K562 (cell line): Measurements from ENCODE around the gene EPC2. TPM values are rescaled to one million over a fixed set of nuclear protein-coding genes. Genes with fewer than 3 reads are reported as not detected.

Experiments used
- ATAC-seq: fragments of 200-7000 bp; cut with Tn5 transposase; 3 replicates; pipeline ENCODE4 v1.9.1; 2020; ENCODE audit warnings: moderate library complexity
- BruUV-seq: library from RNA; stranded (reverse); fragments of 400-500 nt; replicated peaks from 2 replicates; lab custom pipeline; 2021; lab: Mats Ljungman, UMichigan
- CTCF ChIA-PET: fragments of 300-600 bp; formaldehyde crosslinking; extraction: SDS; loops from one replicate; lab custom pipeline; 2021; ENCODE audit warnings: low intra/inter-chr PET ratio; lab: Yijun Ruan, JAX
- POLR2A ChIA-PET: fragments of 300-600, 350-650 bp; sonication (Branson Sonifier 250); formaldehyde crosslinking; extraction: SDS; loops from one replicate; lab custom pipeline; 2021; ENCODE audit warnings: antibody characterized with exemption, inconsistent platforms; lab: Yijun Ruan, JAX
- DNase-seq, 4 experiments: peaks; one replicate each; pipeline versions ENCODE4 v3.0.0 to v3.0.0-alpha.2; 2011 to 2018; ENCODE audit warnings: low spot score in 3 of 4, mixed read lengths in 3 of 4; ENCODE audit errors: extremely low read depth in 1 of 4
- FAIRE-seq: peaks from 2 replicates; lab custom pipeline; 2011; peaks lifted over from hg19 to GRCh38; lab: Jason Lieb, UNC
- H2AFZ ChIP-seq: 2 replicates; pipeline ENCODE4 v1.6.0; 2011; ENCODE audit warnings: low read depth, low read length, control low read depth, inconsistent platforms
- H3K27ac ChIP-seq: fragments of 200-600 bp; 3 replicates; pipeline ENCODE4 v1.8.0; 2011; ENCODE audit warnings: low read depth, mild to moderate bottlenecking, control low read depth, inconsistent platforms, low read length, moderate library complexity, mixed read lengths; ENCODE audit errors: extremely low read depth
- H3K27me3 ChIP-seq, 2 experiments: fragments of 300-600 bp in 1 of 2; 2 replicates in 1 of 2; 3 replicates in 1 of 2; pipeline versions ENCODE4 v1.6.0 to v1.8.0; 2011; ENCODE audit warnings: inconsistent platforms in 2 of 2, low read length in 2 of 2, mild to moderate bottlenecking in 1 of 2, mixed read lengths in 1 of 2, moderate library complexity in 1 of 2; ENCODE audit not compliant: control insufficient read depth in 2 of 2, insufficient read depth in 2 of 2
- H3K36me3 ChIP-seq: fragments of 300-600 bp; 3 replicates; pipeline ENCODE4 v1.8.0; 2011; ENCODE audit warnings: mild to moderate bottlenecking, low read length, inconsistent platforms; ENCODE audit not compliant: control insufficient read depth, insufficient read depth
- H3K4me1 ChIP-seq, 2 experiments: fragments of 200-600 bp in 1 of 2; replicated peaks in 1 of 2; 2 replicates in 1 of 2; 3 replicates in 1 of 2; pipeline versions ENCODE4 v1.5.1 to v1.8.0; 2011; ENCODE audit warnings: inconsistent platforms in 2 of 2, low read length in 2 of 2, mild to moderate bottlenecking in 1 of 2, mixed read lengths in 1 of 2, moderate library complexity in 1 of 2; ENCODE audit not compliant: control insufficient read depth in 2 of 2, insufficient read depth in 2 of 2
- H3K4me2 ChIP-seq: 2 replicates; pipeline ENCODE4 v1.6.1; 2011; ENCODE audit warnings: low read length, control low read depth, inconsistent platforms, mixed read lengths; ENCODE audit not compliant: insufficient read depth
- H3K4me3 ChIP-seq: fragments of 200-600 bp; sonication (generic), shearing (Covaris generic); 2 replicates; pipeline ENCODE4 v1.5.1; 2016; ENCODE audit warnings: control low read depth, inconsistent platforms
- H3K79me2 ChIP-seq: fragments of 200-600 bp; 3 replicates; pipeline ENCODE4 v1.8.0; 2011; ENCODE audit warnings: low read length, inconsistent platforms; ENCODE audit not compliant: control insufficient read depth, insufficient read depth
- H3K9ac ChIP-seq, 2 experiments: 2 replicates each; pipeline versions ENCODE4 v1.6.0 to v1.6.1; 2011; ENCODE audit warnings: low read depth in 2 of 2, low read length in 2 of 2, control low read depth in 1 of 2, inconsistent platforms in 1 of 2, mild to moderate bottlenecking in 1 of 2, mixed read lengths in 1 of 2; ENCODE audit not compliant: insufficient read depth in 1 of 2
- H3K9me1 ChIP-seq: one replicate; pipeline ENCODE4 v1.6.0; 2011; ENCODE audit warnings: inconsistent platforms, mild to moderate bottlenecking, low read length, moderate library complexity; ENCODE audit not compliant: control insufficient read depth, insufficient read depth
- H3K9me3 ChIP-seq: replicated peaks from 2 replicates; pipeline ENCODE4 v1.5.1; 2011; ENCODE audit warnings: low read depth, low read length, inconsistent platforms; ENCODE audit not compliant: control insufficient read depth, insufficient read depth
- H4K20me1 ChIP-seq: replicated peaks from 2 replicates; pipeline ENCODE4 v1.6.1; 2011; ENCODE audit warnings: low read length, inconsistent platforms, mixed read lengths; ENCODE audit not compliant: control insufficient read depth, insufficient read depth
- ATF1 ChIP-seq, 2 experiments: fragments of 450-650 bp in 1 of 2; IDR thresholded peaks; 2 replicates each; pipeline ENCODE4 v1.6.1; 2016; ENCODE audit warnings: missing compliant biosample characterization in 1 of 2, missing genetic modification characterization in 1 of 2
- BRF2 ChIP-seq: IDR thresholded peaks from 3 replicates; pipeline ENCODE4 v1.6.1; 2011; ENCODE audit warnings: borderline replicate concordance, mild to moderate bottlenecking; ENCODE audit not compliant: insufficient read length, insufficient read depth
- ERF ChIP-seq: fragments of 450-650 bp; formaldehyde crosslinking; IDR thresholded peaks from 2 replicates; pipeline ENCODE4 v1.4.0; 2020; ENCODE audit warnings: mild to moderate bottlenecking, mixed read lengths
- EWSR1 ChIP-seq: fragments of 450-650 bp; IDR thresholded peaks from 2 replicates; pipeline ENCODE4 v1.6.1; 2018; ENCODE audit warnings: borderline replicate concordance, mild to moderate bottlenecking, low read depth, moderate library complexity; ENCODE audit not compliant: partially characterized antibody
- HMG20A ChIP-seq: fragments of 450-650 bp; formaldehyde crosslinking; conservative IDR thresholded peaks from 2 replicates; pipeline ENCODE4 v1.4.0; 2020; ENCODE audit warnings: mild to moderate bottlenecking, mixed read lengths
- JUNB ChIP-seq: fragments of 450-650 bp; formaldehyde crosslinking; conservative IDR thresholded peaks from 2 replicates; pipeline ENCODE4 v1.4.0; 2020; ENCODE audit warnings: mild to moderate bottlenecking
- MCM2 ChIP-seq: fragments of 450-650 bp; IDR thresholded peaks from 2 replicates; pipeline ENCODE4 v1.6.1; 2017; ENCODE audit warnings: low read depth, mild to moderate bottlenecking
- MED1 ChIP-seq: sonication (generic); formaldehyde crosslinking; IDR thresholded peaks from 2 replicates; pipeline ENCODE4 v1.8.1; 2023; ENCODE audit warnings: missing genetic modification reagents, borderline replicate concordance
- MTF1 ChIP-seq: fragments of 250-450 bp; sonication (Bioruptor Pico); IDR thresholded peaks from 2 replicates; pipeline ENCODE4 v1.9.0; 2021; ENCODE audit warnings: moderate library complexity, mild to moderate bottlenecking, inconsistent platforms, borderline replicate concordance
- NELFE ChIP-seq: IDR thresholded peaks from 2 replicates; pipeline ENCODE4 v1.6.1; 2011; ENCODE audit warnings: mild to moderate bottlenecking; ENCODE audit not compliant: insufficient read depth, insufficient read length
- POLR2G ChIP-seq: fragments of 200-400 bp; formaldehyde crosslinking; IDR thresholded peaks from 2 replicates; pipeline ENCODE4 v1.6.1; 2017; ENCODE audit warnings: low read depth, mild to moderate bottlenecking, antibody characterized with exemption, low read length, moderate library complexity
- RBFOX2 ChIP-seq: fragments of 200-400 bp; formaldehyde crosslinking; IDR thresholded peaks from 2 replicates; pipeline ENCODE4 v1.6.1; 2017; ENCODE audit warnings: low read depth, mild to moderate bottlenecking, low read length, moderate library complexity
- SPI1 ChIP-seq: IDR thresholded peaks from 2 replicates; pipeline ENCODE4 v1.6.1; 2011; ENCODE audit warnings: low read depth, low read length, control low read depth, borderline replicate concordance
- SREBF1 ChIP-seq: fragments of 150-350 bp; IDR thresholded peaks from 2 replicates; pipeline ENCODE4 v1.6.1; 2014; ENCODE audit warnings: antibody characterized with exemption, low read depth, low read length, borderline replicate concordance
- SRSF1 ChIP-seq: fragments of 200-400 bp; formaldehyde crosslinking; IDR thresholded peaks from 2 replicates; pipeline ENCODE4 v1.6.1; 2017; ENCODE audit warnings: mild to moderate bottlenecking, low read depth, low read length, moderate library complexity
- SUPT5H ChIP-seq: fragments of 450-650 bp; IDR thresholded peaks from 2 replicates; pipeline ENCODE4 v1.6.1; 2016
- ZNF165 ChIP-seq: fragments of 250-450 bp; sonication (Bioruptor Pico); IDR thresholded peaks from 2 replicates; pipeline ENCODE4 v1.4.0; 2020; ENCODE audit warnings: borderline replicate concordance
- ZNF217 ChIP-seq: sonication (generic); formaldehyde crosslinking; IDR thresholded peaks from 2 replicates; pipeline ENCODE4 v1.8.0; 2022; ENCODE audit warnings: mild to moderate bottlenecking, missing genetic modification reagents
- ZNF274 ChIP-seq: IDR thresholded peaks from 2 replicates; pipeline ENCODE4 v1.6.1; 2011; ENCODE audit warnings: low read depth, mild to moderate bottlenecking, low read length, moderate library complexity, borderline replicate concordance
- ZNF398 ChIP-seq: fragments of 250-450 bp; sonication (Bioruptor Pico); IDR thresholded peaks from 2 replicates; pipeline ENCODE4 v1.8.0; 2021; ENCODE audit warnings: moderate library complexity, mild to moderate bottlenecking, inconsistent platforms
- WGBS: fragments of 100-300 bp; shearing (Covaris generic); methylation state at CpG from one replicate; pipeline ENCODE4 v1.1.6; 2016; ENCODE audit warnings: low coverage, mixed read lengths; ENCODE audit not compliant: insufficient coverage; ENCODE audit errors: missing lambda C conversion rate; 5-methylcytosine and 5-hydroxymethylcytosine counted together
- in situ Hi-C: fragments of 300-500 bp; cut with MboI; formaldehyde crosslinking; loops from 4 replicates; pipeline ENCODE4 v1.15.0; 2018; ENCODE audit warnings: inconsistent platforms, mixed read lengths
- intact Hi-C: fragments of 100-400 bp; cut with micrococcal nuclease; formaldehyde crosslinking; loops from 2 replicates; pipeline ENCODE4 v1.14.2; 2022
- polyA plus RNA-seq, 8 experiments: library from polyadenylated mRNA; depleted of rRNA in 4 of 8; stranded (reverse) in 5 of 8; unstranded in 3 of 8; fragments of >200 nt; fragmentation: Nextera tagmentation in 2 of 8; fragmentation: Illumina TruSeq in 1 of 8; extraction: Ambion mirVana in 2 of 8; extraction: Trizol in 1 of 8; gene quantifications; 2 replicates each; pipeline versions ENCODE4 v1.2.1 to v1.2.3, GENCODE V29; 2011 to 2014; ENCODE audit warnings: inconsistent platforms in 1 of 8, missing spikeins in 1 of 8
- total RNA-seq, 7 experiments: library from RNA; depleted of rRNA in 6 of 7; stranded (reverse); fragments of >200 nt in 6 of 7; fragmentation: Illumina TruSeq in 2 of 7; extraction: Trizol in 2 of 7; gene quantifications; 2 replicates each; pipeline versions ENCODE4 v1.2.1 to v1.2.3, GENCODE V29; 2011 to 2021; ENCODE audit warnings: low replicate concordance in 1 of 7

The EPC2 gene
- total and polyA plus RNA-seq, 9 of the 15 experiments (the other 6 are each of a cell fraction or from before 2014, with no cell fraction given): 7.0 to 35.8 (median 29.1) TPM

- intact Hi-C loops (loop anchor here (10.0 kb wide), 1 partner anchor 919 kb away; no protein-coding TSS in a partner anchor), in situ Hi-C loops (no loop called here)
- Histone ChIP-seq H3K9me1 (no peaks in the 10 kb centered on the region), H3K4me1 (peaks cover 14 to 24% of the 10 kb centered on the region in 2 experiments), H3K9ac (peak overlapping the region; percentile 89 to 96), H3K27me3 (no peaks in the 10 kb centered on the region; a peak in 1 of 5 replicates), H3K4me3 (peak overlapping the region; percentile 82), H3K27ac (peak overlapping the region; percentile 57), H3K36me3 (no peaks in the 10 kb centered on the region), H3K9me3 (no peaks in the 10 kb centered on the region), H3K4me2 (peak overlapping the region; percentile 99), H3K79me2 (peaks cover 55% of the 10 kb centered on the region), H2AFZ (peak overlapping the region; percentile 79), H4K20me1 (peaks cover 12% of the 10 kb centered on the region)
- POLR2A ChIA-PET: interaction anchor here (0.6 to 2.2 kb wide), 27 partner anchors 8 to 936 kb away, joined by 3 to 16 read pairs (median 4); no protein-coding TSS in a partner anchor
- under 1% methylated on average over 47 of the region's 47 CpGs for WGBS
- FAIRE-seq (peak; percentile 66), DNase-seq (peak; percentile 68 to 79 (median 74)), ATAC-seq (peak; percentile 54)
- no TSS peak for BruUV-seq
- CTCF ChIA-PET: interaction anchor here (1.3 kb wide), 1 partner anchor 344 kb away, joined by 4 read pairs; no protein-coding TSS in a partner anchor
- TF ChIP-seq BRF2 (no peak), JUNB (CRISPR knock-in tag) (no peak), NELFE (no peak), HMG20A (CRISPR knock-in tag) (no peak), RBFOX2 (peak; percentile 81), ZNF217 (CRISPR knock-in tag) (no peak), ZNF274 (0 out of 2 replicates have a peak, but pooled peaks have one; percentile 45), MTF1 (no peak), ZNF165 (no peak), ZNF398 (CRISPR knock-in tag) (no peak), ERF (CRISPR knock-in tag) (peak; percentile 94), MED1 (no peak), POLR2G (peak; percentile 62), MCM2 (no peak), ATF1 (CRISPR knock-in tag; IDR thresholded peaks at IDR 0.05) (no peak), ATF1 (tag; IDR thresholded peaks at IDR 0.05) (no peak; the same call in 1 of the 2 replicates), SRSF1 (no peak), SREBF1 (no peak), SPI1 (no peak), EWSR1 (no peak), SUPT5H (no peak)
Measured at GRCh38 chr2:148645539-148646230, 1.1 kb downstream of the EPC2 start.
